OCI-LY7 (cell line): Measurements from ENCODE around the gene CD63.

Experiments
- CTCF ChIP-seq: fragments of 200-600 bp; sonication (generic); conservative IDR thresholded peaks from 2 replicates; pipeline ENCODE4 v1.5.1; 2014; ENCODE audit warnings: mild to moderate bottlenecking, antibody characterized with exemption, low read length, moderate library complexity, mixed read lengths
- EZH2phosphoT487 ChIP-seq: fragments of 200-600 bp; sonication (generic); IDR thresholded peaks from 2 replicates; pipeline ENCODE4 v1.6.1; 2018; ENCODE audit warnings: low read depth, borderline replicate concordance, mild to moderate bottlenecking, mixed run types, antibody characterized with exemption, low read length, moderate library complexity, mixed read lengths

DNA sequence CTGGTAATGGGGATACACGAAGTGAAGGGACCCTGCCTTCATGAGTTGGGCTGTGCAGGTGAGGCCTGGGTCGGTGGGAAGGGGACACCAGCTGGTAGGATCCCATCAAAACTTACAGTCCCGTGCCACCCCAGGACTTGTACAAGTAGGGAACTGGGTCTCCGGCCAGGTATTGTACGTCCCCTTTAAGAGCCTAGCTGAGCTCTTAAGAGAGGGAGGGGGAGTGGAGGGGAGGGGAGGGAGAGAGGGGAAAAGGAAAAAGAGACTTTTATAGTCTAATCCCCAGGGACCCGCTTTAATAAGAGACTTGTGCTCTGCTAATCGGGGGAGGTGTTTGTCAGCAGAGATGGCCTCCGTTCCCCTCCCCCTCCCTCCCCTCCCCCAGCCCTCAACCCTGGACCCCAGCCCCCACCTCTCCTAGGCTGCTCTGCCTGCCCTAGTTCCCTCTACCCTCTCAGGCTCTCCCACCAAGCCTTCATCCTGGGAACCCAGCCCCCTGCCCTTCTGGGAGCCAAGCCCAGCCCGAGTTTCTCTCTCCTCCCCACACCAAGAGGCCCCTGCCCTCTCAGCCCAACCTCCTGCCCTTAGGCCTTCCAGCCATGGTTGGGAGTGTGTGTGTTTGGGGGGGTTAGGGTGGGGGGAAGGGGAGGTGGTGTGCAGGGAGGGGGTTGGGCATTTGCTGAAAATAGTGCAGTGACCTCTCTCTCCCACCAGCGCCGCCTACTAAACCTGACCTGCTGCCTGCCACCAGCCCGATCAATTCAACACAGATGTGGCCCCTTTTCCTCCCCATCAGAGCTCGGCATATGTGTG is 16.8 kb upstream of the CD63 start:
- TF ChIP-seq EZH2phosphoT487 (no peak), CTCF (no peak)
